OCI-LY1 (cell line): Measurements from ENCODE around the gene ATP11A.

Experiments used
- EZH2 ChIP-seq: fragments of 200-600 bp; sonication (generic), shearing (Covaris generic); IDR thresholded peaks from 2 replicates; pipeline ENCODE4 v1.8.0; 2017; ENCODE audit warnings: borderline replicate concordance, mixed run types, mild to moderate bottlenecking, antibody characterized with exemption, low read length, moderate library complexity, mixed read lengths
- TF ChIP-seq, protein P1 (sequence below): fragments of 200-600 bp; sonication (generic), shearing (Covaris generic); IDR thresholded peaks from 2 replicates; pipeline ENCODE4 v1.5.1; 2017; ENCODE audit warnings: mild to moderate bottlenecking, antibody characterized with exemption, low read length, moderate library complexity, mixed read lengths

DNA sequence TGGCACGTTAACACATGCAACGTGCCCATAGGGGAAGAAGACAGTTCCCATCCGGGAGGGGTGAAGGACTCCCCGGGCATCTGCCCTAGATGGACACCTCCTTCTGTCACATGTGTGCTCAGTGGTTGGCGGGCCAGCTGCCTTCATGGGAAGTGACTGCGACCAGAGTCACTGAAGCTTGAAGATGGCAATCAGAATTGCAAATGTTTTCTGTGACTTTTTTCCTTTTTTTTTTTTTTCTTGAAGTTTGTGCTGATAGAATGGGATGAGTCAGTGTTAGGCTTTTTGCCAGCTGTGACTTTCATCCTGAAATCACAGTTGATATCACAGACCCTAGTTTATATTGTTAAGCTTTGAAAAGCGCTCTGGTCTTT, 170.0 kb downstream of the ATP11A start:
- TF ChIP-seq, protein P1, sequence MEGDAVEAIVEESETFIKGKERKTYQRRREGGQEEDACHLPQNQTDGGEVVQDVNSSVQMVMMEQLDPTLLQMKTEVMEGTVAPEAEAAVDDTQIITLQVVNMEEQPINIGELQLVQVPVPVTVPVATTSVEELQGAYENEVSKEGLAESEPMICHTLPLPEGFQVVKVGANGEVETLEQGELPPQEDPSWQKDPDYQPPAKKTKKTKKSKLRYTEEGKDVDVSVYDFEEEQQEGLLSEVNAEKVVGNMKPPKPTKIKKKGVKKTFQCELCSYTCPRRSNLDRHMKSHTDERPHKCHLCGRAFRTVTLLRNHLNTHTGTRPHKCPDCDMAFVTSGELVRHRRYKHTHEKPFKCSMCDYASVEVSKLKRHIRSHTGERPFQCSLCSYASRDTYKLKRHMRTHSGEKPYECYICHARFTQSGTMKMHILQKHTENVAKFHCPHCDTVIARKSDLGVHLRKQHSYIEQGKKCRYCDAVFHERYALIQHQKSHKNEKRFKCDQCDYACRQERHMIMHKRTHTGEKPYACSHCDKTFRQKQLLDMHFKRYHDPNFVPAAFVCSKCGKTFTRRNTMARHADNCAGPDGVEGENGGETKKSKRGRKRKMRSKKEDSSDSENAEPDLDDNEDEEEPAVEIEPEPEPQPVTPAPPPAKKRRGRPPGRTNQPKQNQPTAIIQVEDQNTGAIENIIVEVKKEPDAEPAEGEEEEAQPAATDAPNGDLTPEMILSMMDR = no peak
- TF ChIP-seq EZH2 = no peak
